Tibial nerve (tissue), 4 donors: Measurements from ENCODE around the gene NUFIP2.

ENCODE experiments used
- CTCF ChIP-seq, 5 experiments: fragments of 200-600 bp in 3 of 5; fragments of 450-650 bp in 2 of 5; sonication (generic) in 3 of 5; IDR thresholded peaks; one replicate each; pipeline ENCODE4 v1.5.1; 2016 to 2019; ENCODE audit warnings: antibody characterized with exemption in 5 of 5, mild to moderate bottlenecking in 3 of 5, moderate library complexity in 2 of 5
- EP300 ChIP-seq, 2 donors: sonication (generic); formaldehyde crosslinking; IDR thresholded peaks; one replicate each; pipeline ENCODE4 v1.6.1; 2017; ENCODE audit warnings: antibody characterized with exemption in 2 of 2, mild to moderate bottlenecking in 1 of 2

DNA sequence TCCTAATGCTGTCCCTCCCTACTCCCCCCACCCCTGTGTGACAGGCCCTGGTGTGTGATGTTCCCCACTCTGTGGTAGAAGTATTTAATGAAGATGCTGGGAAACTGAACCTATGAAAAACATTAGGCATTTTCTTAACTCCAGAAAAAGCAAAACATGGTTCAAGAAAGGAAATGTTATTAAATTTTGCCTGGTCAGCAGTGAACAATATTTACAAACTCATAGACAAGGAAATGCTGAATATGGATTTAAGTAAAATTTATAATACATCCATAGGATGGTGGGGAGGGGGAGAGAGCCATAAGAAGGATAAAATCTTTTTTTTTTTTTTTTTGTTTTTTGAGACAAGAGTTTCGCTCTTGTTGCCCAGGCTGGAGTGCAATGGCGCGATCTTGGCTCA, 58.0 kb downstream of the NUFIP2 start:
- no peak for TF ChIP-seq CTCF (IDR thresholded peaks at IDR 0.05)
- no peak for TF ChIP-seq EP300 (IDR thresholded peaks at IDR 0.05)
